Dermis blood vessel endothelial cell (primary cell): ENCODE results near the gene ZNF678. TPM values are rescaled to one million over a fixed set of nuclear protein-coding genes. Genes with fewer than 3 reads are reported as not detected.

Source experiments
- DNase-seq: peaks from one replicate; pipeline ENCODE4 v3.0.0; 2010
- total RNA-seq: library from RNA; depleted of rRNA; stranded (reverse); fragments of >200 nt; gene quantifications from 2 replicates; pipeline ENCODE4 v1.2.3, GENCODE V29; 2014

Gene ZNF678
- total RNA-seq, 1 donor from 2014 or later, result 21.4 TPM

DNA sequence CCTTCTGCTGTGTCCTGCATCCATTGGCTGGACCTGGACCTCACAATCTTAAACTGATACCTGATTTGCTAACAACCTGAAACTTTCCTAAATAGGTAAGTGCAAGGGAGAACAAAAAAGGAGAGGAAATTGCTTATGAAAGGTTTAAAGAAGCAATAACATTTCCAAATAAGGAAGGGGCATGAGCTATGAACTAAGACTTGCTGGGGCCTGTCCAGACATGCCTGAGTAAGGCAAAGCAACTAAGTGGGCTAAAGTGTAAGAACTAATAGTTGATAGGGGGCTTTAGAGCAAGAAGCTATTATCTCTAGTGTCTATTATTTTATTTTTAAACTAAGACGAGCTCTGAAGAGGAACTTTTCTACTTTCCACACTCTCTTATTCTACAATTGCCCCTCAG lies 160.1 kb downstream of the ZNF678 start:
- DNase-seq, result no peak

DNA sequence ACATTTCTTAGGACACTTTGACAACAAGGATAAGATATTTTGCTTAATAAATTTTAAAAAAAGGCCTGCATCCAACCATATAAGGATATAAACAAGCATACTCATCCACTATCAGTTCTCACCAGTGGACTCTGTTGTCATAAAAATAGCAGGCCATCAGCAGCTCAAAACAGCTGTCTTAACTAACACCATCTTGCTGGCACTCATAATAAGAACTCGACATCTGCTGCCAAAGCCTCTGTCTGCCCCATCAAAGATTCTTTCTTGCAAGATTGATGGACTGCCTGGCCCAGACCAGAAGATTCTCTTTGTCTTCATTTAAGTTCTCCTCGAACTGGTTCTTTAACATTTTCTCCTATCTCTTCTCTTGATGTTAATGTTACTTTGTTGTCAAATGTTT lies 161.7 kb downstream of the ZNF678 start:
- no peak for DNase-seq

DNA sequence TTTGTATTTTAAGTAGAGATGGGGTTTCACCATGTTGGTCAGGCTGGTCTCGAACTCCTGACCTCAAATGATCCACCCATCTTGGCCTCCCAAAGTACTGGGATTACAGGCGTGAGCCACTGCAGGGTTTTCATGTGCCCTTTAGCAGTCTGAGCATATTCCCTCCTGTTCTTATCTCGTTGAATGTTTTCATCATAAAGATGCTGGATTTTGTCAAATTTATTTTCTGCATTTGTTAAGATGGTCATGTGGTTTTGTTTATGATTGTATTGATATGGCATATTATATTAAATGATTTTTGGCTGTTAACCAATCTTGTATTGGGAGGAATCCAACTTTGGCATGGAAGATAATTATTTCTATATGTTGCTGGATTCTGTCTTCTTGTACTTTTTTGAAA lies 163.0 kb downstream of the ZNF678 start:
- DNase-seq, result no peak

Other genes with a start within 250 kb of the ZNF678 start
- gene CDC42BPA, start 245.1 kb upstream of the ZNF678 start, total RNA-seq, result 105 and 112 TPM in 2 replicates
- 30.8 and 31.8 TPM in 2 replicates for gene JMJD4, start 171.7 kb downstream of the ZNF678 start, total RNA-seq
- gene SNAP47, start 171.9 kb downstream of the ZNF678 start, total RNA-seq, result 39.5 and 44.9 TPM in 2 replicates